T-cell (primary cell): ENCODE measurements around the gene NBPF11. TPM values are rescaled to one million over a fixed set of nuclear protein-coding genes. Genes with fewer than 3 reads are reported as not detected.
"Not testable (repeated sequence)": the region's sequence is repeated elsewhere in the genome, so short reads cannot be mapped to it uniquely, and the experiment has no call there.

Experiments used
- ATAC-seq, 4 experiments: fragments of 200-7000 bp in 3 of 4; fragments of 150-1000 bp in 1 of 4; cut with Tn5 transposase; replicated peaks in 1 of 4; 1 replicate in 3 of 4; 2 replicates in 1 of 4; pipeline ENCODE4 v1.10.0; 2021; ENCODE audit warnings: moderate library complexity in 3 of 4, mild to moderate bottlenecking in 2 of 4, moderate number of reproducible peaks in 1 of 4
- CTCF ChIA-PET, 2 donors: fragments of 300-600 bp; sonication (Branson Sonifier 250); formaldehyde crosslinking; loops; one replicate each; lab custom pipeline; 2022; ENCODE audit warnings: antibody characterized with exemption in 2 of 2; lab: Charles Lee
- POLR2A ChIA-PET, 2 donors: fragments of 300-600 bp; sonication (Branson Sonifier 250); formaldehyde crosslinking; loops; one replicate each; lab custom pipeline; 2022; ENCODE audit warnings: antibody characterized with exemption in 2 of 2; lab: Charles Lee
- DNase-seq, 35 experiments: peaks; one replicate each; pipeline versions ENCODE4 v3.0.0 to v3.0.0-alpha.2; 2013 to 2023
- H3K27ac ChIP-seq: one replicate; pipeline ENCODE4 v1.5.1; 2013; ENCODE audit warnings: low read length
- H3K27me3 ChIP-seq, 2 experiments: replicated peaks in 1 of 2; 1 replicate in 1 of 2; 2 replicates in 1 of 2; pipeline versions ENCODE4 v1.6.1 to v1.7.0; 2013; ENCODE audit warnings: low read length in 1 of 2, mixed read lengths in 1 of 2; ENCODE audit not compliant: control insufficient read depth in 2 of 2, insufficient read depth in 2 of 2; ENCODE audit errors: extremely low read depth in 1 of 2
- H3K36me3 ChIP-seq, 2 donors: 1 replicate in 1 of 2; 2 replicates in 1 of 2; pipeline versions ENCODE4 v1.6.1 to v1.7.0; 2013; ENCODE audit warnings: low read length in 1 of 2; ENCODE audit not compliant: control insufficient read depth in 2 of 2, insufficient read depth in 1 of 2; ENCODE audit errors: extremely low read depth in 1 of 2
- H3K4me1 ChIP-seq, 2 experiments: 1 replicate in 1 of 2; 2 replicates in 1 of 2; pipeline versions ENCODE4 v1.6.1 to v1.7.0; 2013; ENCODE audit warnings: low read length in 2 of 2, mixed read lengths in 1 of 2; ENCODE audit not compliant: insufficient read depth in 2 of 2, control insufficient read depth in 1 of 2; ENCODE audit errors: extremely low read depth in 1 of 2
- H3K4me3 ChIP-seq, 2 donors: 1 replicate in 1 of 2; 2 replicates in 1 of 2; pipeline versions ENCODE4 v1.5.1 to v1.7.0; 2013; ENCODE audit warnings: mild to moderate bottlenecking in 2 of 2, low read length in 1 of 2, moderate library complexity in 1 of 2; ENCODE audit not compliant: control insufficient read depth in 1 of 2; ENCODE audit errors: extremely low read depth in 1 of 2
- H3K9me3 ChIP-seq: 2 replicates; pipeline ENCODE4 v1.7.0; 2013
- H3K27ac Mint-ChIP-seq, 2 donors: one replicate each; pipeline ENCODE4 v1.8.0; 2020 to 2021; ENCODE audit warnings: mild to moderate bottlenecking in 2 of 2, mixed read lengths in 2 of 2
- H3K27me3 Mint-ChIP-seq, 2 donors: one replicate each; pipeline ENCODE4 v1.8.0; 2021 to 2022; ENCODE audit warnings: mixed read lengths in 2 of 2
- H3K36me3 Mint-ChIP-seq: one replicate; pipeline ENCODE4 v1.8.0; 2021; ENCODE audit warnings: mixed read lengths
- H3K4me1 Mint-ChIP-seq, 3 donors: one replicate each; pipeline ENCODE4 v1.8.0; 2020 to 2022; ENCODE audit warnings: mixed read lengths in 3 of 3, mild to moderate bottlenecking in 1 of 3
- H3K4me3 Mint-ChIP-seq, 3 donors: one replicate each; pipeline ENCODE4 v1.8.0; 2020 to 2022; ENCODE audit warnings: mild to moderate bottlenecking in 3 of 3, mixed read lengths in 3 of 3, moderate library complexity in 3 of 3
- H3K9me3 Mint-ChIP-seq, 3 donors: one replicate each; pipeline ENCODE4 v1.8.0; 2020 to 2022; ENCODE audit warnings: mixed read lengths in 3 of 3
- WGBS: methylation state at CpG from one replicate; pipeline ENCODE4 v1.1.5; 2013; ENCODE audit warnings: missing lambda C conversion rate; ENCODE audit not compliant: insufficient coverage; 5-methylcytosine and 5-hydroxymethylcytosine counted together
- total RNA-seq, 35 experiments: library from RNA in 6 of 35; stranded (reverse) in 6 of 35; fragments of 120-200 nt in 1 of 35; gene quantifications; one replicate each; pipeline versions ENCODE4 v1.2.1 to v1.2.4 and lab custom pipeline; 2013 to 2026

The NBPF11 gene
- total RNA-seq, 5 donors from 2014 or later (not counting 1 experiment from before 2014, with no cell fraction given), result 22.6 to 27.3 (median 23.6) TPM

GRCh38 chr1:148171995-148172394 lies 19.9 kb upstream of the NBPF11 start:
- H3K27ac Mint-ChIP-seq, H3K27me3 ChIP-seq, H3K9me3 Mint-ChIP-seq, H3K4me3 Mint-ChIP-seq, CTCF ChIA-PET, H3K4me3 ChIP-seq, DNase-seq, POLR2A ChIA-PET, H3K4me1 ChIP-seq, H3K4me1 Mint-ChIP-seq, H3K9me3 ChIP-seq, H3K27me3 Mint-ChIP-seq, H3K36me3 Mint-ChIP-seq, H3K27ac ChIP-seq, ATAC-seq, H3K36me3 ChIP-seq: not testable (repeated sequence)

- Histone ChIP-seq H3K27me3 (no peaks in the 10 kb centered on the region), H3K27ac (no peak overlapping the region), H3K9me3 (no peaks in the 10 kb centered on the region), H3K4me1 (no peaks in the 10 kb centered on the region), H3K4me3 (no peak overlapping the region), H3K36me3 (no peaks in the 10 kb centered on the region)
- H3K4me1 Mint-ChIP-seq, result no peaks in the 10 kb centered on the region
- H3K36me3 Mint-ChIP-seq, result no peaks in the 10 kb centered on the region
- H3K27me3 Mint-ChIP-seq, result peaks cover 4 to 7% of the 10 kb centered on the region in 2 donors
- no peak overlapping the region for H3K4me3 Mint-ChIP-seq
- POLR2A ChIA-PET, result no interaction called here
- CTCF ChIA-PET, result no interaction called here
- WGBS, result no CpG with 5 or more reads among the region's 4 CpGs
- H3K9me3 Mint-ChIP-seq, result no peaks in the 10 kb centered on the region
- ATAC-seq, result no peak
- H3K27ac Mint-ChIP-seq, result no peak overlapping the region
- no peak for DNase-seq
Observed at GRCh38 chr1:148166558-148167492, 14.7 kb upstream of the NBPF11 start.

- peaks cover 2 to 25% of the 10 kb centered on the region in 2 experiments for H3K27me3 ChIP-seq
- H3K27ac ChIP-seq, result no peak overlapping the region
- Mint-ChIP-seq H3K4me3 (no peak overlapping the region), H3K9me3 (no peaks in the 10 kb centered on the region), H3K27ac (no peak overlapping the region), H3K27me3 (peaks cover 21 to 23% of the 10 kb centered on the region in 2 donors), H3K4me1 (peaks cover 5 to 7% (median 5%) of the 10 kb centered on the region in 3 donors), H3K36me3 (no peaks in the 10 kb centered on the region)
- H3K4me3 ChIP-seq, result no peak overlapping the region
- no peaks in the 10 kb centered on the region for H3K9me3 ChIP-seq
- H3K4me1 ChIP-seq, result no peaks in the 10 kb centered on the region
- 93% methylated on average over 23 of the region's 25 CpGs for WGBS
- DNase-seq (no peak), ATAC-seq (no peak)
- H3K36me3 ChIP-seq, result no peaks in the 10 kb centered on the region
- ChIA-PET POLR2A (no interaction called here), CTCF (no interaction called here)
Observed at GRCh38 chr1:148162363-148162762, 10.3 kb upstream of the NBPF11 start.

- POLR2A ChIA-PET, result no interaction called here
- DNase-seq (no peak), ATAC-seq (no peak)
- Histone ChIP-seq H3K4me3 (no peak overlapping the region), H3K27ac (no peak overlapping the region), H3K27me3 (peaks cover 2 to 28% of the 10 kb centered on the region in 2 experiments), H3K4me1 (no peaks in the 10 kb centered on the region), H3K9me3 (no peaks in the 10 kb centered on the region), H3K36me3 (no peaks in the 10 kb centered on the region)
- Mint-ChIP-seq H3K4me1 (peaks cover 5 to 7% (median 6%) of the 10 kb centered on the region in 3 donors), H3K27ac (no peak overlapping the region), H3K36me3 (no peaks in the 10 kb centered on the region), H3K27me3 (peaks cover 15 to 24% of the 10 kb centered on the region in 2 donors), H3K9me3 (no peaks in the 10 kb centered on the region), H3K4me3 (no peak overlapping the region)
- WGBS, result 94% methylated on average over 32 of the region's 42 CpGs
- CTCF ChIA-PET, result no interaction called here
Observed at GRCh38 chr1:148161053-148161901, 9.2 kb upstream of the NBPF11 start.

- ChIA-PET POLR2A (no interaction called here), CTCF (no interaction called here)
- DNase-seq, result no peak
- no peak for ATAC-seq
- no peaks in the 10 kb centered on the region for H3K4me1 ChIP-seq
- Mint-ChIP-seq H3K4me3 (no peak overlapping the region), H3K4me1 (peaks cover 8 to 12% (median 12%) of the 10 kb centered on the region in 3 donors), H3K27me3 (peaks cover 15 to 30% of the 10 kb centered on the region in 2 donors), H3K27ac (no peak overlapping the region), H3K36me3 (no peaks in the 10 kb centered on the region), H3K9me3 (no peaks in the 10 kb centered on the region)
- H3K27me3 ChIP-seq, result peaks cover 2 to 28% of the 10 kb centered on the region in 2 experiments
- whole genome bisulfite sequencing, result 92% methylated on average over 39 of the region's 43 CpGs
- no peaks in the 10 kb centered on the region for H3K9me3 ChIP-seq
- no peaks in the 10 kb centered on the region for H3K36me3 ChIP-seq
- no peak overlapping the region for H3K4me3 ChIP-seq
- no peak overlapping the region for H3K27ac ChIP-seq
Observed at GRCh38 chr1:148160343-148161052, 8.4 kb upstream of the NBPF11 start.

- Histone ChIP-seq H3K4me3 (no peak overlapping the region), H3K27me3 (peaks cover 2 to 28% of the 10 kb centered on the region in 2 experiments), H3K36me3 (no peaks in the 10 kb centered on the region), H3K4me1 (no peaks in the 10 kb centered on the region), H3K9me3 (no peaks in the 10 kb centered on the region), H3K27ac (no peak overlapping the region)
- H3K4me1 Mint-ChIP-seq, result peaks cover 10 to 15% (median 14%) of the 10 kb centered on the region in 3 donors
- no peak overlapping the region for H3K27ac Mint-ChIP-seq
- H3K9me3 Mint-ChIP-seq, result no peaks in the 10 kb centered on the region
- ChIA-PET POLR2A (no interaction called here), CTCF (no interaction called here)
- peaks cover 15 to 32% of the 10 kb centered on the region in 2 donors for H3K27me3 Mint-ChIP-seq
- no peak overlapping the region for H3K4me3 Mint-ChIP-seq
- no peaks in the 10 kb centered on the region for H3K36me3 Mint-ChIP-seq
- no peak for DNase-seq
- WGBS, result 75% methylated on average over 4 of the region's 15 CpGs
- ATAC-seq, result no peak
Observed at GRCh38 chr1:148160048-148160342, 7.9 kb upstream of the NBPF11 start.
